Heart left ventricle (tissue), 16 donors: ENCODE data around the gene AJM1. TPM values are rescaled to one million over a fixed set of nuclear protein-coding genes. Genes with fewer than 3 reads are reported as not detected.
A peak's percentile ranks its signal among the peaks of the same experiment; 100 is the strongest.

Experiments used
- ATAC-seq, 4 donors: fragments of 200-7000 bp; cut with Tn5 transposase; one replicate each; pipeline ENCODE4 v1.9.1; 2020 to 2022; ENCODE audit warnings: moderate library complexity in 4 of 4, mild to moderate bottlenecking in 3 of 4, moderate number of reproducible peaks in 1 of 4
- DNase-seq, 5 donors: peaks; one replicate each; pipeline ENCODE4 v3.0.0-alpha.2; 2020
- H3K27ac ChIP-seq, 12 donors: fragments of 200-600 bp; sonication (generic) in 4 of 12; one replicate each; pipeline versions ENCODE4 v1.5.0 to v1.8.0; 2016 to 2022; ENCODE audit warnings: mild to moderate bottlenecking in 2 of 12
- H3K27me3 ChIP-seq, 9 donors: fragments of 200-600 bp; sonication (generic) in 2 of 9; one replicate each; pipeline versions ENCODE4 v1.5.1 to v1.8.0; 2016 to 2022; ENCODE audit warnings: mild to moderate bottlenecking in 3 of 9
- H3K36me3 ChIP-seq, 9 donors: fragments of 200-600 bp; sonication (generic) in 2 of 9; one replicate each; pipeline versions ENCODE4 v1.5.0 to v1.8.0; 2018 to 2022; ENCODE audit warnings: mild to moderate bottlenecking in 2 of 9
- H3K4me1 ChIP-seq, 12 donors: fragments of 200-600 bp; sonication (generic) in 4 of 12; one replicate each; pipeline versions ENCODE4 v1.5.0 to v1.8.0; 2016 to 2022; ENCODE audit warnings: mild to moderate bottlenecking in 3 of 12
- H3K4me3 ChIP-seq, 12 donors: fragments of 200-600 bp; sonication (generic) in 4 of 12; one replicate each; pipeline versions ENCODE4 v1.5.0 to v1.8.0; 2017 to 2022; ENCODE audit warnings: mild to moderate bottlenecking in 9 of 12, moderate library complexity in 4 of 12
- H3K9me3 ChIP-seq, 12 donors: fragments of 200-600 bp; sonication (generic) in 4 of 12; one replicate each; pipeline versions ENCODE4 v1.5.0 to v1.8.0; 2016 to 2022; ENCODE audit warnings: mild to moderate bottlenecking in 1 of 12
- POLR2A ChIP-seq, 2 donors: fragments of 450-650 bp; IDR thresholded peaks; one replicate each; pipeline ENCODE4 v1.6.1; 2017; ENCODE audit warnings: antibody characterized with exemption in 2 of 2, mild to moderate bottlenecking in 2 of 2, moderate library complexity in 2 of 2
- WGBS, 4 donors: extraction: QIAGEN DNeasy Blood & Tissue Kit in 2 of 4; methylation state at CpG; one replicate each; pipeline versions ENCODE4 v1.1.5 to v1.1.7; 2013 to 2018; 5-methylcytosine and 5-hydroxymethylcytosine counted together
- intact Hi-C, 10 donors: fragments of 100-400 bp; cut with DNase I; formaldehyde crosslinking; loops; one replicate each; pipeline versions ENCODE4 v1.11.1 to v1.14.2; 2022
- polyA plus RNA-seq, 2 donors: library from polyadenylated mRNA; stranded (reverse); fragments of 200-250 nt; gene quantifications; one replicate each; pipeline ENCODE4 v1.2.3, GENCODE V29; 2013
- total RNA-seq, 9 donors: library from RNA; depleted of rRNA in 2 of 9; stranded (reverse); fragments of >200 nt in 2 of 9; fragmentation: NEBNext Ultra II Directional in 3 of 9; extraction: Animal tissue kit (Norgen Biotek cat#: 25700) in 3 of 9; gene quantifications; one replicate each; pipeline versions ENCODE4 v1.1.0 to v1.2.4, GENCODE V29; 2016 to 2023
- TF ChIP-seq, protein P1 (sequence below), 12 donors: fragments of 200-600 bp; sonication (generic) in 4 of 12; IDR thresholded peaks; one replicate each; pipeline versions ENCODE4 v1.5.0 to v1.8.0; 2018 to 2022; ENCODE audit warnings: antibody characterized with exemption in 12 of 12, mild to moderate bottlenecking in 5 of 12
- donor health status: ischemic (EF 13 %, LVEDD 7.1; RV severe dilation, severe dysfunction).
- donor health status: healthy with polysubstance abuse.
- donor health status: DM: no; HTN: yes; CAD: no.
- donor health status: DM: no; HTN: no; CAD: no.
- donor health status: ischemic (EF 25% LVEDD 6.9; RV normal size, moderate dysfunction).
- donor health status: ischemic (EF 25% LVEDD 5.7; RV mildly dilated, moderate dysfunction).
- donor health status: healthy.
- donor health status: DM: yes; HTN: yes; CAD: no.
- donor health status: ischemic (EF 35%, LVEDD 5.7; RV mildly dilated, moderate dysfunction).
- donor health status: nonischemic (EF 11% LVEDD 7.7; RV severe dilation, severe dysfunction).
- donor health status: DM: yes; HTN: yes; CAD: no.
- donor health status: PGD.
- donor health status: ischemic (EF 29% LVEDD 5.4; RV normal size, mild dysfunction).
- donor health status: nonischemic (EF 23%, LVEDD 6.1; RV moderate dilation, normal function).

AJM1 gene
- total and polyA plus RNA-seq, 11 donors = 2.6 to 7.0 (median 5.5) TPM

DNA sequence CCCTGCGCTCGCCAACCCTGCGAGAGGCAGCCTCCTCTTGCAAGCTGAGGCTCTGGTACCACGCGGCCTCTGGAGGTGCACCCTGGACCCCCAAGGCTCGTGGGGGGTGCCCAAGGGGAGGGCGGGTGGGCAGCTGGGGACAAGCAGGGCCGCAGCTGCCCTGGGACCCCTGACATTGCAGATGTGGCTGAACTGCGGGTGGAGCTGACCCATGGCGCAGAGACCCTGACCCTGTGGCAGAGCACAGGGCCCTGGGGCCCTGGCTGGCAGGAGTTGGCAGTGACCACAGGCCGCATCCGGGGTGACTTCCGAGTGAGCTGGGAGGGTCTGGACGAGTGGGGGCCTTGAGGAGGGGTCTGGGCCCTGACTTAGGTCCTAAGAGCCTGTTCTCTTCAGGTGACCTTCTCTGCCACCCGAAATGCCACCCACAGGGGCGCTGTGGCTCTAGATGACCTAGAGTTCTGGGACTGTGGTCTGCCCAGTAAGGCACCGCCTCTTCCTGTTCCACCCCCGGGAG, 11.4 kb downstream of the AJM1 start:
- WGBS, 4 donors = 82 to 89% (median 85%) methylated on average over 7 to 18 of the region's 18 CpGs
- H3K9me3 ChIP-seq = no peaks in the 10 kb centered on the region
- ATAC-seq (no peak), DNase-seq (peak in 3 of 5 donors; percentile 15 to 48 (median 20))
- no peak overlapping the region for H3K4me3 ChIP-seq
- no peak overlapping the region for H3K27ac ChIP-seq
- H3K27me3 ChIP-seq = no peaks in the 10 kb centered on the region
- H3K4me1 ChIP-seq = peaks cover 4 to 34% (median 20%) of the 10 kb centered on the region in 12 donors
- H3K36me3 ChIP-seq = peaks cover 0 to 15% (median 9%) of the 10 kb centered on the region in 9 donors
- no peak for TF ChIP-seq POLR2A (IDR thresholded peaks at IDR 0.05)
- TF ChIP-seq, protein P1, sequence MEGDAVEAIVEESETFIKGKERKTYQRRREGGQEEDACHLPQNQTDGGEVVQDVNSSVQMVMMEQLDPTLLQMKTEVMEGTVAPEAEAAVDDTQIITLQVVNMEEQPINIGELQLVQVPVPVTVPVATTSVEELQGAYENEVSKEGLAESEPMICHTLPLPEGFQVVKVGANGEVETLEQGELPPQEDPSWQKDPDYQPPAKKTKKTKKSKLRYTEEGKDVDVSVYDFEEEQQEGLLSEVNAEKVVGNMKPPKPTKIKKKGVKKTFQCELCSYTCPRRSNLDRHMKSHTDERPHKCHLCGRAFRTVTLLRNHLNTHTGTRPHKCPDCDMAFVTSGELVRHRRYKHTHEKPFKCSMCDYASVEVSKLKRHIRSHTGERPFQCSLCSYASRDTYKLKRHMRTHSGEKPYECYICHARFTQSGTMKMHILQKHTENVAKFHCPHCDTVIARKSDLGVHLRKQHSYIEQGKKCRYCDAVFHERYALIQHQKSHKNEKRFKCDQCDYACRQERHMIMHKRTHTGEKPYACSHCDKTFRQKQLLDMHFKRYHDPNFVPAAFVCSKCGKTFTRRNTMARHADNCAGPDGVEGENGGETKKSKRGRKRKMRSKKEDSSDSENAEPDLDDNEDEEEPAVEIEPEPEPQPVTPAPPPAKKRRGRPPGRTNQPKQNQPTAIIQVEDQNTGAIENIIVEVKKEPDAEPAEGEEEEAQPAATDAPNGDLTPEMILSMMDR (IDR thresholded peaks at IDR 0.05) = no peak
- intact Hi-C loops = loop anchor here in 3 of 10 donors (5.0 kb wide), 2 partner anchors 74 to 89 kb away; partner anchors contain the start of gene FBXW5 (in 2 of the 3)

DNA sequence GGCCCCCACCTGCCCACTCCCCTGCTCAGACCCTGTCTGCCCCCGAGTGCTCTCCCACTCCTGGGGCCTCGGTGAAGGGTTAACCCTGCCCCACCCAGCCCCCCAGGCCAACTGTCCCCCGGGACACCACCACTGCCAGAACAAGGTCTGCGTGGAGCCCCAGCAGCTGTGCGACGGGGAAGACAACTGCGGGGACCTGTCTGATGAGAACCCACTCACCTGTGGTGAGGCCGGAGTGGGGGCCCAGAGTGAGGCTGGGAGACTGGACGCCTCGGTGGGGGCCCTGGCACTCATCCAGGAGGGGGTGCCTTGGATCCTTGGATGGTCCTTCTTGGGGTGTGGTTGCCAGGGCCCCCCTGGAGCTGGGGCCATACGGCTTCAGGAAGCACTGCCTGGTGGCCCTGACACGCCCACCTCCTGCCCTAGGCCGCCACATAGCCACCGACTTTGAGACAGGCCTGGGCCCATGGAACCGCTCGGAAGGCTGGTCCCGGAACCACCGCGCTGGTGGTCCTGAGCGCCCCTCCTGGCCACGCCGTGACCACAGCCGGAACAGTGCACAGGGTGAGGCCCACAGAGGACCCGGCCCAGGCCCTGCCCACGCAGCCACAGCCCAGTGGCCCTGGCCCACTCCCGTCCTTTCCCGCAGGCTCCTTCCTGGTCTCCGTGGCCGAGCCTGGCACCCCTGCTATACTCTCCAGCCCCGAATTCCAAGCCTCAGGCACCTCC, 12.0 kb downstream of the AJM1 start:
- intact Hi-C loops = loop anchor here in 3 of 10 donors (5.0 kb wide), 2 partner anchors 73 to 88 kb away; partner anchors contain the start of gene FBXW5 (in 2 of the 3)
- ATAC-seq (no peak), DNase-seq (peak in 4 of 5 donors; percentile 27 to 30 (median 30))
- WGBS, 4 donors = 67 to 86% (median 81%) methylated on average over 8 to 30 of the region's 30 CpGs
- no peak overlapping the region for H3K27ac ChIP-seq
- no peak overlapping the region for H3K4me3 ChIP-seq
- TF ChIP-seq, protein P1 (IDR thresholded peaks at IDR 0.05) = no peak
- TF ChIP-seq POLR2A (IDR thresholded peaks at IDR 0.05) = no peak
- no peaks in the 10 kb centered on the region for H3K9me3 ChIP-seq
- H3K27me3 ChIP-seq = no peaks in the 10 kb centered on the region
- H3K36me3 ChIP-seq = peaks cover 0 to 15% (median 9%) of the 10 kb centered on the region in 9 donors
- peaks cover 4 to 40% (median 23%) of the 10 kb centered on the region in 12 donors for H3K4me1 ChIP-seq

DNA sequence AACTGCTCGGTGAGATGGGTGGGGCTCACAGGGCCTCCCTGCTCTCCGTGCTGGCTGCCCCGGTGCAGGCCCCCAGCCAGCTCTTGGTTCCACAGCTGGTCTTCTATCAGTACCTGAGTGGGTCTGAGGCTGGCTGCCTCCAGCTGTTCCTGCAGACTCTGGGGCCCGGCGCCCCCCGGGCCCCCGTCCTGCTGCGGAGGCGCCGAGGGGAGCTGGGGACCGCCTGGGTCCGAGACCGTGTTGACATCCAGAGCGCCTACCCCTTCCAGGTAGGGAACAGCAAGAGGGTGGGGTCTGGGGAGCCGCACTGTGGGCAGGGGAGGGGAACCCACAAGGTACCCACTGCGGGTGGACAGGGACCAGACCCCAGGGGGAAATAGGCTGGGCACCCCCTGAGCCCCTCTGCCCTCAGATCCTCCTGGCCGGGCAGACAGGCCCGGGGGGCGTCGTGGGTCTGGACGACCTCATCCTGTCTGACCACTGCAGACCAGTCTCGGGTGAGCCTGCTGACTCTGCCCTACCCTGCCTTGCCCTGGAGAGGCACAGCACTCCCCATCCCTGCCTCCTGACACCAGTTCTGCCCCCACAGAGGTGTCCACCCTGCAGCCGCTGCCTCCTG, 12.7 kb downstream of the AJM1 start:
- no peak overlapping the region for H3K27ac ChIP-seq
- no peak for TF ChIP-seq POLR2A (IDR thresholded peaks at IDR 0.05)
- TF ChIP-seq, protein P1 (IDR thresholded peaks at IDR 0.05) = no peak
- H3K36me3 ChIP-seq = peaks cover 0 to 18% (median 9%) of the 10 kb centered on the region in 9 donors
- peak in 2 of 5 donors; percentile 9 to 23 for DNase-seq
- H3K9me3 ChIP-seq = no peaks in the 10 kb centered on the region
- H3K27me3 ChIP-seq = no peaks in the 10 kb centered on the region
- intact Hi-C loops = loop anchor here in 3 of 10 donors (5.0 kb wide), 2 partner anchors 72 to 87 kb away; partner anchors contain the start of gene FBXW5 (in 2 of the 3)
- 80 to 91% (median 88%) methylated on average over 9 to 23 of the region's 23 CpGs for WGBS, 4 donors
- peaks cover 4 to 43% (median 24%) of the 10 kb centered on the region in 12 donors for H3K4me1 ChIP-seq
- no peak overlapping the region for H3K4me3 ChIP-seq
- ATAC-seq = no peak
